ENCODE measurements around the gene ITCH.
"Not testable (repeated sequence)": the region's sequence is repeated elsewhere in the genome, so short reads cannot be mapped to it uniquely, and the experiment has no call there.

Gene ITCH

DNA sequence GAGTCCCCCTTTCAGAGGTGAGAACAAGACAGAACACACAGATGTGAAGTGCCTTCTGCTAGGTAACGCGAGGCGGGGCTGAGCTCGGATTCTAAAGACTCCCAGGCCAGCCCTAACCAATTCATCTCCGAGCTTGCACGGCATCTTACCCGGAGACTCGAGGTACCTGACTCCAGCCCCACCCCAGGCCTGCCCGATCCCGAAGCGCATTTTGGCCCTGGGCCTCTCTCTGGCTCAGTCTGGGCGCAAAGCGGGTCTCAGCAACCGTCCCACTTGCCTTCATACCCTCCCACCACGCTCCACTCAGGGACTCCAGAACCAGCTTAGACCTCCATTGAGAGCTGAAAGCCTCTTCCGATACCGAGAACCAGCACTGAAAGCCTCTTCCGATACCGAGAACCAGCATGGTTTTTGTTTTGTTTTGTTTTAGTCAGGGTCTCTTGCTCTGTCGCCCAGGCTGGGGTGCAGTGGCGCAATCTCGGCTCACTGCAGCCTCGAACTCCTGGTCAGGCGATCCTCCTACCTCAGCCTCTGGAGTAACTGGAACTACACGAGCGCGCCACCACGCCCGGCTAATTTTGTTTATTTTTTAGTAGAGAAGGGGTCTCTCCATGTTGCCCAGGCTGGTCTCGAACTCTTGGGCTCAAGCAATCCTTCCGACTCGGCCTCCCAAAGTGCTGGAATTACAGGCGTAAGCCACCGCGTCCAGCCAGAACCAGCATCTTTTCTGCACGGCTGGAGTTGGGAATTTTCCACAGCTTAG, 152.6 kb downstream of the ITCH start:
- no peak for DNase-seq

DNA sequence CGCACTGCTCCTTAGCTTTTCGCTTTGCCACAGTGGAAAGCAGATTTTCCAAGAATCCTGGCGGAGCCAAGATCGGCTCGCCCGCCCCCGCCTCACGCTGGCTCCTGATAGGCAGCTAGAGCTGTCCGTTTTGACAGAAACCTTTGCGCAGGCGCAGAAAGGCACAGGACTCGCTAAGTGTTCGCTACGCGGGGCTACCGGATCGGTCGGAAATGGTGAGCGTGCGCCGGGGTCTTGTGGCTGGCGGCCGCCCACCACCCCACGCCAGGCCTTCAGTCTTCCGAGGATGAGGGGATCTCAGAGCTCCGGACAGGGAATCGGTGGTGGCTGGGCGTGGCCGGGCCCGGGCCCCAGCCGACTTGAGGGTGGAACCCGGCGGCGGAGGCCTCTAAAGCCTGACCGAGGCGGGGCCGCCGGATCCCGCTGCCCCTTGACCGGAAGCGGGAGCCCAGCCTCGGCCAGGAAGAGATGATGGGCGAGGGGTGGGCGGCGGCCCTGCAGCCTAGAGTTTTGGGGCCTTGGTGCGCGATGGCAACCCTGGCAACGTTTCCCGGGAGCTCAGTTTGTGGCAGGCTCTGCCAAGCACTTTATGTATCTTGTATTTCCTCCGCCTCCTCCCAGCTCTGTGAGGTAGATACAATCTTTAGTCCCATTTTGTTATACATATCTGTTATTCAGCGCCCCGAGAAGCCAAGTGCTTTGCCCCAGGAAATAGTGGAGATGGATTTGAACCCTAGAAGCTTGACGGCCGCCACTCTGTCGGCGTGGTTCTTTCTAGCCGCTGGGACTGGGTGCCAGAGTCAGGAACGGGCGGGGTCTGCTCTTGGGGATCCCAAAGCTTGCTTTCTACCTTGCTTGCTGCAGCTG, 153.4 kb downstream of the ITCH start, which contains the start of gene DYNLRB1:
Gene DYNLRB1 (plus strand): TSS at position 176 of the 867 bp plus-strand sequence. CDS start 37 bp downstream, at position 213.
- peak; percentile 87 for DNase-seq

DNA sequence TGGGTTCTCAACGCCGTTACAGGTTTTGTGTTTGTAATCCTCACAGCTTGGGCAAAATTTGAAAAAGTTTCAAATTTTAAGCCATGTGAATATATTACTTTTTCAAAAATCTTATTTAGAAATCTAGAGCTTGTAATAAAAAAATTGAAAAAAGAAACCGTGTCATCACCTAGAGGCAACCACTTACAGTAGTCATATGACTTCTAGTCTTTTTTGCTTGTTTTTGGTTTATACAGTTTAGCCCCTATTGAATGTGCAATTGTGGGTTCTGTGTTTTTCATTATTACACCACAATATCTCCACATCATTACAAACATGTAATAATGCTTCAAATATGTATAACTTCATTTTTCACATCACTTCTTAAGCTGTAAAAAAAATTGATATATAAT, 154.0 kb downstream of the ITCH start:
- no peak for DNase-seq

DNA sequence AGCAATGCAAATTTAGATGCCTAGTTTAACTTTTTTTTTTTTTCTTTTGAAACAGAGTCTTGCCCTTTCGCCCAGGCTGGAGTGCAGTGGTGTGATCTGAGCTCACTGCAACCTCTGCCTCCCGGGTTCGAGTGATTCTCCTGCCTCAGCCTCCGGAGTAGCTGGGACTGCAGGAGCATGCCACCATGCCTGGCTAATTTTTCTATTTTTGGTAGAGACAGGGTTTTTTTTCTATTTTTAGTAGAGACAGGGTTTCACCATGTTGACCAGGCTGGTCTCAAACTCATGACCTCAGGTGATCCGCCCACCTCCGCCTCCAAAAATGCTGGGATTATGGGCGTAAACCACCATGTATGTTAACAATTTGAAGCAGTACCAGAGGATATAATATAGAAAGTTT, 155.8 kb downstream of the ITCH start:
- not testable (repeated sequence) for DNase-seq

DNA sequence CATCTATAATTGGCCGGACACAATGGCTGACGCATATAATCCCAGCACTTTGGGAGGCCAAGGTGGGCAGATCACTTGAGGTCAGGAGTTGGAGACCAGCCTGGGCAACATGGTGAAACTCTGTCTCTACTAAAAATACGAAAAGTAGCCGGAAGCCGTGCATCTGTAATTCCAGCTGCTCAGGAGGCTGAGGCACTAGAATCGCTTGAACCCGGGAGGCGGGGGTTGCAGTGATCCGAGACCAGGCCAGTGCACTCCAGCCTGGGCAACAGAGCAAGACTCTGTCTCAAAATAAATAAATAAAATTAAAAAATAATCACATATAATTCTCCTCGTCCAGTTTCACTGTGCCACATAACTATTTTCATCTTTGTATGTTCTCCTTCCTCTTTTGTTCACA, 156.8 kb downstream of the ITCH start:
- not testable (repeated sequence) for DNase-seq

DNA sequence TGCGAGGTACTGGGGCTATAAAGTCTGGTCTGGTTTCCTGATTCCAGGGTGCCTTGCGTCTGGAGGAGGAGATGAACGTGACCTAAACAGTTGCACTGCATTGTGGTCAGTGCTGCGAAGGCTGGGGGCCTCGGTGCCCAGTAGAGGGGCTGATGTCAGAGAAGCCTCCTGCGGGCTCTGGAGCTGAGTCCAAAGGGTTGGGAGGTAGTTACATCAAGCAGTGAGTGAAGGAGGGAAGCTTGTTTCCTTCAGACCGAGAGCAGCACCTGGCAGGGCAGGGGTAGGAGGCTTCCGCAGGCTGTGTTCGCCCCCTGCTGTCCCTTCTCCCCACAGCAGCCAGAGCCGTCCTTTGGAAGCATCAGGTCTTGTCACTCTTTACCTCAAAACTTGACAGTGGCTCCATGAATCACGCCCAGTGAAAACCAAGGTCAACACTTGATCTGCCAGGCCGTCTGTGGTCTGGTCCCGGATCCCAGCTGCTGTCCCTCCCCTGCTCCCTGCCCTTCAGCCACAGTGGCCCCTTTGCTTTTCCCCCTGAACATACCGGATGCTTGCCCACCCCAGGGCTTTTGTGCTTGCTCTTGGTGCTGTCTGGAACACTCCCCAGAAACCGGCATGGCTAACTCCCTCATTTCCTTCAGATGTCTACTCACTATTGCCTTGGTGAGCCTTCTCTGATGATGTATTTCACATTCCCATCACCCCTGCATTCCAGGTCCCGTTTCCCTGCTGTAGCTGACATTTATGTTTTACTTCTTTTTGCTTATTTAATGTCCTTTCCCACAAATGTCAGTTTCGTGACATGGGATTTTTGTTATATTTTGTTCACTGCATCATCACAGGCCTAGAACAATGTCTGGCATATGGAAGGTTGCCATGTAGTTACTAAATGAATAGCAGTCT, 160.1 kb downstream of the ITCH start:
- DNase-seq: no peak

DNA sequence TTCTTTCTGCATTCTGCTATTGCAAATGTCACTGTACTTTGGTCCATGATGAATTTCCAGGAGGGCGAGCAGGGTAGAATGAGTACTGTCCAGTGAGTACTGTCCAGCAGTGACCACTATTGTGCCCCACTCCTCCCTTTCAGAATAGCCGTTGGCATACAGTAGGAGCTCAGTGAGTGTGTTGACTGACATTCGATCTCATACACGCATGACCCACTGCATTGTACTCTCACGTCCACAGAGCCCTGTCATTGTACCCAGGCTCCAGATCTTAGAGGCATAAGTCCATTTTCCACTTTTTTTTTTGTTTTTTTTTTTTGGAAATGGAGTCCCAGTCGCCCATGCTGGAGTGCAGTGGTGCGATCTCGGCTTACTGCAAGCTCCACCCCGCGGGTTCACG, 161.4 kb downstream of the ITCH start:
- DNase-seq: no peak

DNA sequence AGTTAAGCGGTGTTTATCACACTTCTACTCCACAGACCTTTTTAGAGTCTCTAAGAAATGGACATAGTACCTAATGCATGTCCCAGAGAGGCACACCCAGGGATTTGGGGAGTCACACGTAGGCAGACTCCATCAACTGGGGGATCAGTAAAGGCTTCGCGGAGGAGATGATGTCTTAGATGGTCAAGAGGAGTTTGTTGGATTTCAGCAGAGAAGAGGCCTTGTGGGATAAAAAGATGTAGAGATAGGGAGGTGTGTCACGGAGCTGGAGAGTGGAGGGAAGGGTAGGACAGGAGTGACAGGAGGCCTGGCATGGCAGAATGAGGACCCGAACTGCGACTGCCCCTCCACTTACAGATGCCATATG, 162.3 kb downstream of the ITCH start:
- no peak for DNase-seq

DNA sequence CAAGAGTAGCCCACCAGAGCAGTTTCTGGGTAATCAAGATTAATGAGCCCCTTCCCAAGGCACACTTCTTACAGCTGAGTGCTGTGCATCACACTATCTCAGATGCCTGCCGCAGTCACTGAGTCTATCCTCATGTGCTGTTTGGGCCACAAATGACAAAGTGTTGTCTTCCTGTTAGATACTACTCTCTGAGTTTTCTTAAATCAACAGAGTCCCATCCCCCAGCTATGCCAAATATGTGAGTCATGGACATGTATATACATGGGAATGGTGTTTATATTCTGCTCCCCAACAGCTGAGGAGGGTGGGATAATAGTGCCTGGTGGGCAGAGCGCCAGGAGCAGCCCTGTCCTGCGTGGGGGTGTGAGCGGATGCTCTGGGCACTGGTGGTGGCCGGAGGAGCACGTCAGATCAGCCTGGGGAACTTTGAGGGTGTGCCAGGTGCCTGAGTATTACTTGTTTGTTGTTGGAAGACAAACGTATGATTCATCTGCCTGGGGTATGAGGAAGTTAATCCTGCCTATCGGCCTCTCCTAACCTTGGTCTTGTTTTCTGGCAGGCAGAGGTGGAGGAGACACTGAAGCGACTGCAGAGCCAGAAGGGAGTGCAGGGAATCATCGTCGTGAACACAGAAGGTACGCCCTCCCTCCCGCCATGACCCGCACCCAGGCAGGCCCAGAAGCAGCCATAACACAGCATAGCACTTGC, 162.8 kb downstream of the ITCH start:
- DNase-seq: no peak

DNA sequence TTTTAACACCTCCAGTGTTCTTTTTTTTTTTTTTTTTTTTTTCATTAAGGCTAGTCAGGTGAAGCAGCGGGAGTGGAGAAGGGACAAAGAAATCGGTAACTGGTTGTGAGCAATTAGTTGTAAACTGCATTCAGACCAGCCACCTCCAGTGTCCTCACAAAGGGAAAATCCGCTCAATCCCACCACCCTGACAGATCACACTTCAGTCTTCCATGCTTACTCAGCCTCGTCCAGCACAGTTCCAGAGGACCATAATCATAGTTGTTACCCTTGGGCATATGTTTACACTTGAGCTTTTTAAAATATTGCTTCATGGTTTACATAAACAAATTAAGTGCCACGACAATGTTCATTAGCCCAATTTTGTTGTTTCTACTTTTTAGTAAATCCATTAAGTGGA, 163.4 kb downstream of the ITCH start:
- DNase-seq: no peak

DNA sequence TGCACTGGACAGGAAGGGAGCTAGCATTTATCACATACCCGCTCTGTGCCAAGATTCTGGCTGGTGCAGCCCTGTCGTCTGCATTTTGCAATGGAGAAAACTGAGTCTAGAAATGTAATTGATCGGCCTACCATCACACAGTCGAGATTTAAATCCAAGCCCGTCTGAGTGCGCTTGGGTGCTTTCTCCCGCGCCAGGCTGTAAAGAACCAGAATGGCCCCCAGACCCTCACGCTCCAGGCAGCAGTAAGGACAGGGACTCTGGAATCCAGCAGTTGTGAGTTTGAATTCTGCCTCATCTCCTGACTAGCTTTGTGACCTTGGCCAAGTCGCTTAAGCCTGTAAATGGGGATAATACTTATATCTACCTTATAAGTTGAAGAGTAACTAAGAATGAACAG, 163.9 kb downstream of the ITCH start:
- no peak for DNase-seq

DNA sequence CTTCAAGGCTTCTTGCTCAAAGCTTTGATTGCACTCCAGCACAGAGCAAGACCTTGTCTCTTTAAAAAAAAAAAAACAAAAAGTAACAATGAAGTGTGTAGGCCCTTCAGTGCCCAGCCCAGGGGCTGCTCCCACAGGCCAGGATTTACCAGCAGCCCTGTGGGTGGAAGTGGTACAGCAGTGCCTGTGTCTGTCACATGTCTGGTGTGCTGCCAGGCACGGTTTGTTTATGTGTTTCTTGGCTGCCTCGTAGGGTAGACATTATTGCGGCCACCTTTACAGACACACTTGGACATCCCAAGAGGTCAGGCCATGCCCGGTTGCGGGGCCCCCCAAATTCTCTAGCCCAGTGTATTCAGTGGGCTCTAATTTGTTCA, 165.8 kb downstream of the ITCH start:
- no peak for DNase-seq

DNA sequence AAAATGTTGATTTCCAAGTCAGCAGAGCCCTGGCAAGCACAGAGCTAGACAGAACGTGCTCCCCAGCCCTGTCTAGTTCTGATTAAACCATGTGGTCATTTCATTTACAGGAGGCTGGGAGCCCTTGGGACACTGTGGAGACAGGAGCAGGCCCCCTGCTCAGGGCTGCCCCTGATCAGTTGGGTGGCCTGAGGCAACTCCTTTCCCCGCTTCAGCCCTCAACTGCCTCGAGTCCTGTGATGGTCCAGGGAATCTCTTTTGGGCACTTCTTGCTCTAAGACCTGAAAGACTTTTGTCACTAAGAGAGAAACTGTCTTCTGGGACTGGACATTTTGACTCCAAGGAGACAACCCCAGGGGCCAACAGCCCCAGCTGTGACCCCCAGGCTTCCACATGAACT, 166.7 kb downstream of the ITCH start:
- DNase-seq: no peak

DNA sequence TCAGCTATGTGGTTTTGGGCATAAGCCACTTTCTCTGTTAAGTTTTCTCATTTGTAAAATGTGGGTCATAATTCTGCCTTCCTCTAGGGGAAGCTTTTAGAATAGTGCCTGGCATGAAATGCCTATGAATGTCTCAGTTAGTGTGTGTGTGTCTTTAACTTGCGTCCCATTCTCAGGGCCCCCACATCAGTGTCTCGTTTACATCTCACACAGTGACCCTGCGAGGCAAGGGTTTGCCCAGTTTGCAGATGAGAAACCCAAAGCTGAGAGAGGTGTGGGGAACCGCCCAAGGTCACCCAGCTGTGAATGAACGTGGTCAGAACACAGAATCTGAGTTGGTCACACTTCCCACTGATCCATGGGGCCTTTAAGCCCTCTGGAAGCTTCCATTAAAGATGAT, 167.3 kb downstream of the ITCH start:
- DNase-seq: no peak

DNA sequence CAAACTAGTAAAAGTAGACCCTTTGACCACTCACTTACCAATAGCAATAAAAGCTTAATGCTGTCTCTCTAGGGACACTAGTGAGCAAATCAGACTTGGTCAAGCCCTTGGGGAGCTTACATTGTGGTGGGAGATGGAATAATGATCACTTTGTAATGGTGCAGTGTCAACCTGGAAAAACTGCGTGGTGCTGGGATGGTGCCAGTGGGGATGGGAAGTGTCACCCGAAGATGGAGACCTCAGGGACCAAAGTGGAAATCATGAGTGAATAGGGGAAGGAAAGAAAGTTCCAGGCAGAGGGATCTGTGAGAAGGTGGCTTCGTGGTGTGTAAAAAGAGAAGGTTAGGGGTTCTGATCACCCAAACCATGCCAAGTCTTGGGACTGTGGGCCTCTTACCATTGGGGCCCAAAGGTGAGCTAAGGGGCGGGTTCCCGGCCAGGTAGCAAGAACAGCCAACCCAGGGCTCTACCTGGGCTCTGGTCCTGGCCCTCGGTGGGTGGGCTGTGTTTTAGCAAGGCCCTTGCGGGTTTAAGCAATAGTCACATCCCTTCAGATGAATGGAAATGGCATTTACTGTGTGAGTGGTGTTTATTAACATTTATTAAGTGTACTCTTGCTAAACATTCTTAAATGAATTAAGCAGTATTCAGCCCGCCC, 168.7 kb downstream of the ITCH start:
- no peak for DNase-seq

DNA sequence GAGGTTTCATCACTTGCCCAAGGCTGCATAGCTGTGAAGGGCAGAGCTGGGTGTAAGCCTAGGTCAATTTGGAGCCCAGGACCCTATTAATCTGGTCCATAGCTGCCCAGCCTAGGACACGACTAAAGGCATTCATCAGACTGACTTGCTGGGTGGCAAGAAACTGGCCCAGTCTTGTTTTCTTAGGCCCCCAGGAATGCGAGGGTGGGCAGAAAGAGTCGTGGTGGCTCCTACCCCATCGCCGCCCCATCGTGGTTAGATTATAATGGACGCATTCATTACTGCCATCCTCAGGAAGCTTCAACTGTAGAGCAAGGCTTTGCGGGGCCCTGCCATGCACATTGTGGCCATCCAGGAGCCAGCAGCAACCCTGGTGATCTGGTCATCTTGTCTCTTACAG, 169.2 kb downstream of the ITCH start:
- no peak for DNase-seq

DNA sequence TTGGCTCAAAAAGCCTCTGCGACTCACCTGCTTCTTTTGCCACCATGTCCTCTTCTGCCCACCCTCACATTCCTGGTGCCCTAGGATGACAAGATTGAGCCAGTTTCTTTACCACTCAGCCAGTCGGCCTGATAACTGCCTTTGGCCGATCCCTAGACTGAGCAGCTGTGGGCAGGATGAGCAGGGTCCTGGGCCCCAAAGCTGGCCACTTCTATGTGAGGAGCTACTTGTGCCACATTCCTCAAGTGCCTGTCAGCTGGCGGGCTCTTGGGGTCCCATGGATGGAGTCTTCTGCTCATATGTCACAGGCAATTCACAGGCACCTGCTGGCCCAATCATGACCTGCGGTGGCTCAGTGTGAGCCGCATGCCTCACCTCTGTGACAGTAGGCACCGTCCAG, 169.7 kb downstream of the ITCH start:
- no peak for DNase-seq

DNA sequence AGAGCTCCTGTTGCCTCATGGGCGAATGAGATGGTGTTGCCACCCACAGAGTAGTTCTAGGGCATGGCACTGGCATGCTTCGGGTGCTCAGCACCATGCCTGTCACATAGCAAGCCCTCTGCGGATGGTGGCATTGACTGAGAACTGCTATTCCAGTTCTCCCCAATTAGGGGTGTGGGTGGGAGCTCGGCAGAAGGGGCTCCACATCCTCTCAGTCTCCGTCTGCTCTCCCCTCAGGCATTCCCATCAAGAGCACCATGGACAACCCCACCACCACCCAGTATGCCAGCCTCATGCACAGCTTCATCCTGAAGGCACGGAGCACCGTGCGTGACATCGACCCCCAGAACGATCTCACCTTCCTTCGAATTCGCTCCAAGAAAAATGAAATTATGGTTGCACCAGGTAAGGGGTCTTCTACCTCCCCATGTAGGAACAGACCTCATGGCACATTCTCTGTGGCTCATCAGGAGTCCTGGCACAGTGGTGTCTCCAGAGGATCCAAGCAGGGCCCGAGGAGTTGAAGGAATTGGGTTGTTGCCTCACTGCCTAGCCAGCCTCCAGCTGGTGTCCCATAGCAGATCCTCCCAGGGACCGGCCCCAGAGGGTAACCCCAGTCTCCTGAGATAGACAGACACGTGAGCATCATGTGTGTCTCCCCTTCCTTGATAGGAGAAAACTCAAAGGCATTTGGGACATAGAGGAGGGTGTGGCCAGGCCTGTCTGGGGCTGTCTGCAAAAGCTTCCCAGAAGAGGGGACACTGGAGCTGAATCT, 171.5 kb downstream of the ITCH start:
- DNase-seq: no peak

DNA sequence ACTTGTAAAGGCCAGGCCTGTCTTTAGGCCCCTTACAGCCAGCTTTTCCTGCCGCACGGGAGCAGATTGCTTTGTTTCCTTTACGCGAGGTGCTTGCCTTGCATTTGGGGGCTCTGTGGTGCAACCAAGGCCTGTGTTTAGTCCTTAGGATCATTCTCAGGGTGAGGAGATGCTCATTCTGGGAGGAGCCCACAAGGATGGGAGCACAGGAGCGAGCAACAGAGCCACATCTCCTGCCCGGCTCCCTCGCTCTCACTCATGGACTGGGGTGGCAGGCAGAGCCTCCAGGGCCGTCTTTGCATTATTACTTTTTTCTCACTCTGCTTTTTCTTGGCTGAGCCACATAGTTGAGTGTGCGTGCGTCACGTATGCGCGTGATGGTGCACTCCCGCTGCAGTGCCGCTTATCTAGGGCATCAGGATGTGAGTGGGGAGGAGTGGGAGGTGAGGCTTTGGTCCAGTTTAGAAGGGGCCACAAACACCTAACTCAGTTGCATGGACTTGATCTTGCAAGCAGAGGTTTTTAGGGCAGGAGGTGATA, 172.3 kb downstream of the ITCH start:
- DNase-seq: no peak

DNA sequence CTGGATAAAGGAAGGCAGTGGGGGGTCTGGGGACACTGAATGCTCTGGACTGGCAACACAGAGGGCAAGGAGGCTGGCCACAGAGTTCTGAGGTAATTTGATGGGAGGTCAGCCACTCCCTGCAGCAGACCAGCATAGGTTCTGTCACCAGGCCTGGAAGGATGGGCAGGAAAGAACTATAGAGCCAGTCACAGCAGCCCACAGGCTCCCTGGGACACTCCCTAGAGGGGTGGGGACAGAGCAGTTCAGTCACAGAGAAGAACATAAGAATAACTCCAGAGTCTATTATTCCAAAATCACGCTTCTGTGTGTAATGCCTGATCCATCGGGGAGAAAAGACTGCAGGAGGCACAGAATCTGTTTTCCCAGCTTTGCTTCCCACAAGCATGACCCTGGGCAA, 172.8 kb downstream of the ITCH start:
- no peak for DNase-seq

DNA sequence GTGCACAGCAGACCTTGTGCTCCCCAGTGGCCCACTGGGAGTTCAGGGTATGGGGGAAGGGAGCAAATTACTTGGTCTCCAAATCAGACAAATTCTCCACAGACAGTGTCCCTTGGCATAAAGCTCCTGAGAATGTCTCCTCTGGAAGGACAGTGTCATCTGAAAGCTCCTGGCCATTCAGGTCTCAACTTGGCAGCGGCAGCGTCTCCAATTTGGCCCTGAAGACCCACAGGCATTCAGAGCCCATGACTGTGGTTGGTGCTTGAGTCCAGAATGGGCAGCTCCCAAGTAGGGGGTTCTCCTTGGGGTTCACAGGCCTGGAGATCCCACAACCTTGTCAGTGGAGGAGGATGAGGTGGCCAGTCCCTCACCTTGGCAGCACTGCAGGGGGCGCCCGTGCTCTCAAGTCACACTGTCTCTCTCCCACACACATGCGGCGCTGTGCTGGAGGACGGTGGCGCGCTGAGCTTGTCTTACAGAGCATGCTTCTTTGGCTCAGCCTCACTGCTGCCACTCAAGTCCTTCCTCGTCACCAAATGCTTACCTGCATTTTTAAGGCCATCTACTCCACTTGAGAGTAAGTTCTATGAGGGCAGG, 173.8 kb downstream of the ITCH start:
- DNase-seq: no peak
